Inferior parietal cortex (tissue), 1 donor: Measurements from ENCODE around the gene COQ3.
"Not testable (repeated sequence)": the region's sequence is repeated elsewhere in the genome, so short reads cannot be mapped to it uniquely, and the experiment has no call there.

ENCODE experiments used
- DNase-seq: peaks from one replicate; pipeline ENCODE4 v3.0.0-alpha.2; 2016; ENCODE audit errors: extremely low spot score

Gene COQ3

GRCh38 chr6:99384507-99384906, 9.5 kb downstream of the COQ3 start:
- DNase-seq = no peak

GRCh38 chr6:99378636-99379035, 15.4 kb downstream of the COQ3 start:
- no peak for DNase-seq

- no peak for DNase-seq
Observed at GRCh38 chr6:99369533-99369932, 24.5 kb downstream of the COQ3 start.

- no peak for DNase-seq
Observed at GRCh38 chr6:99366852-99367251, 27.1 kb downstream of the COQ3 start.

- no peak for DNase-seq
Observed at GRCh38 chr6:99364026-99364425, 30.0 kb downstream of the COQ3 start.

GRCh38 chr6:99362678-99363268, 31.2 kb downstream of the COQ3 start:
- no peak for DNase-seq

- no peak for DNase-seq
Observed at GRCh38 chr6:99359800-99360199, 34.2 kb downstream of the COQ3 start.

GRCh38 chr6:99356641-99357040, 37.4 kb downstream of the COQ3 start:
- DNase-seq = no peak

GRCh38 chr6:99354983-99355382, 39.0 kb downstream of the COQ3 start:
- no peak for DNase-seq

GRCh38 chr6:99353126-99353525, 40.9 kb downstream of the COQ3 start:
- no peak for DNase-seq

GRCh38 chr6:99350573-99350972, 43.4 kb downstream of the COQ3 start:
- no peak for DNase-seq

GRCh38 chr6:99349171-99350141, 44.5 kb downstream of the COQ3 start, which contains the start of gene FAXC:
Gene FAXC, minus strand, starts transcription at chr6:99349674. Its CDS starts 302 bp downstream, at chr6:99349372.
- DNase-seq = no peak

GRCh38 chr6:99348288-99349170, 45.5 kb downstream of the COQ3 start:
- DNase-seq = peak; percentile 44

GRCh38 chr6:99347804-99348203, 46.2 kb downstream of the COQ3 start:
- DNase-seq = peak; percentile 33

- no peak for DNase-seq
Observed at GRCh38 chr6:99346595-99346994, 47.4 kb downstream of the COQ3 start.

- DNase-seq = no peak
Observed at GRCh38 chr6:99345164-99345563, 48.8 kb downstream of the COQ3 start.

- DNase-seq = no peak
Observed at GRCh38 chr6:99344289-99344688, 49.7 kb downstream of the COQ3 start.

GRCh38 chr6:99341862-99342455, 52.0 kb downstream of the COQ3 start:
- DNase-seq = no peak

- no peak for DNase-seq
Observed at GRCh38 chr6:99338188-99338587, 55.8 kb downstream of the COQ3 start.

GRCh38 chr6:99335298-99335697, 58.7 kb downstream of the COQ3 start:
- DNase-seq = not testable (repeated sequence)

- DNase-seq = peak; percentile 54
Observed at GRCh38 chr6:99334526-99335127, 59.4 kb downstream of the COQ3 start.
